Keratinocyte (primary cell): Measurements from ENCODE around the gene KANSL2. TPM values are rescaled to one million over a fixed set of nuclear protein-coding genes. Genes with fewer than 3 reads are reported as not detected.
"Not testable (repeated sequence)": the region's sequence is repeated elsewhere in the genome, so short reads cannot be mapped to it uniquely, and the experiment has no call there.

Experiments used
- DNase-seq: peaks from one replicate; pipeline ENCODE4 v3.0.0-alpha.2; 2011; ENCODE audit warnings: low read depth, missing footprints, low spot score
- FAIRE-seq: peaks from 2 replicates; lab custom pipeline; 2011; peaks lifted over from hg19 to GRCh38; lab: Jason Lieb, UNC
- H2AFZ ChIP-seq: 2 replicates; pipeline ENCODE4 v1.6.0; 2012; ENCODE audit warnings: low read length, control low read depth, inconsistent platforms; ENCODE audit not compliant: control insufficient read depth
- H3K27ac ChIP-seq: 2 replicates; pipeline ENCODE4 v1.5.1; 2011; ENCODE audit warnings: low read length; ENCODE audit not compliant: control insufficient read depth, insufficient read depth
- H3K27me3 ChIP-seq: 3 replicates; pipeline ENCODE4 v1.6.0; 2011; ENCODE audit warnings: low read length; ENCODE audit not compliant: control insufficient read depth, insufficient read depth; ENCODE audit errors: extremely low read depth
- H3K36me3 ChIP-seq, 2 experiments: 2 replicates in 1 of 2; 3 replicates in 1 of 2; pipeline ENCODE4 v1.5.1; 2011; ENCODE audit warnings: low read length in 2 of 2, mild to moderate bottlenecking in 1 of 2; ENCODE audit not compliant: control insufficient read depth in 2 of 2, insufficient read depth in 2 of 2; ENCODE audit errors: extremely low read depth in 1 of 2
- H3K4me1 ChIP-seq: 3 replicates; pipeline ENCODE4 v1.5.1; 2011; ENCODE audit warnings: low read length; ENCODE audit not compliant: control insufficient read depth, insufficient read depth; ENCODE audit errors: extremely low read depth
- H3K4me2 ChIP-seq: 3 replicates; pipeline ENCODE4 v1.6.0; 2011; ENCODE audit warnings: low read depth, low read length; ENCODE audit not compliant: control insufficient read depth, insufficient read depth; ENCODE audit errors: extremely low read depth
- H3K4me3 ChIP-seq, 3 experiments: fragments of 200-600 bp in 1 of 3; sonication (generic) in 1 of 3; 2 replicates in 2 of 3; 3 replicates in 1 of 3; pipeline ENCODE4 v1.5.1; 2011 to 2016; ENCODE audit warnings: low read length in 3 of 3, mild to moderate bottlenecking in 3 of 3, control low read depth in 2 of 3, inconsistent platforms in 1 of 3, low read depth in 1 of 3, mixed read lengths in 1 of 3, mixed run types in 1 of 3, moderate library complexity in 1 of 3; ENCODE audit not compliant: control insufficient read depth in 2 of 3, insufficient read depth in 2 of 3; ENCODE audit errors: extremely low read depth in 1 of 3
- H3K79me2 ChIP-seq: 2 replicates; pipeline ENCODE4 v1.6.0; 2012; ENCODE audit warnings: low read length; ENCODE audit not compliant: control insufficient read depth, insufficient read depth
- H3K9ac ChIP-seq: 3 replicates; pipeline ENCODE4 v1.6.0; 2011; ENCODE audit warnings: low read length; ENCODE audit not compliant: control insufficient read depth, insufficient read depth; ENCODE audit errors: extremely low read depth
- H3K9me1 ChIP-seq: 3 replicates; pipeline ENCODE4 v1.6.0; 2011; ENCODE audit warnings: low read length; ENCODE audit not compliant: control insufficient read depth, insufficient read depth; ENCODE audit errors: extremely low read depth
- H3K9me3 ChIP-seq: 2 replicates; pipeline ENCODE4 v1.5.1; 2012; ENCODE audit warnings: low read depth, low read length; ENCODE audit not compliant: control insufficient read depth
- H4K20me1 ChIP-seq: 3 replicates; pipeline ENCODE4 v1.6.0; 2011; ENCODE audit warnings: low read length; ENCODE audit not compliant: control insufficient read depth, insufficient read depth; ENCODE audit errors: extremely low read depth
- CTCF ChIP-seq, 3 experiments: IDR thresholded peaks in 1 of 3; conservative IDR thresholded peaks in 1 of 3; optimal IDR thresholded peaks in 1 of 3; 2 replicates in 2 of 3; 3 replicates in 1 of 3; pipeline versions ENCODE3 to v1.5.1; 2011; ENCODE audit warnings: low read length in 3 of 3, mild to moderate bottlenecking in 3 of 3, moderate library complexity in 2 of 3, control low read depth in 1 of 3, inconsistent platforms in 1 of 3; ENCODE audit not compliant: insufficient read depth in 2 of 3; ENCODE audit errors: extremely low read depth in 1 of 3
- EZH2 ChIP-seq: IDR thresholded peaks from one replicate; pipeline ENCODE4 v1.6.1; 2012; ENCODE audit warnings: inconsistent platforms, mild to moderate bottlenecking, low read length, moderate library complexity
- dilution Hi-C: fragments of 300-500 bp; cut with MboI; formaldehyde crosslinking; loops from one replicate; pipeline ENCODE4 v1.7.0; 2020; ENCODE audit warnings: low sequenced_read_pairs; ENCODE audit not compliant: extremely low pct_ligation_motif_present
- polyA plus RNA-seq, 5 experiments: library from polyadenylated mRNA; depleted of rRNA in 3 of 5; stranded (reverse) in 3 of 5; stranded (forward) in 1 of 5; unstranded in 1 of 5; fragments of >200 nt; gene quantifications; 1 replicate in 1 of 5; 2 replicates in 3 of 5; 3 replicates in 1 of 5; pipeline versions ENCODE4 v1.2.1 to v1.2.3, GENCODE V29; 2011 to 2012; ENCODE audit warnings: missing spikeins in 2 of 5, low read depth in 1 of 5, low replicate concordance in 1 of 5

KANSL2 gene
- polyA plus RNA-seq, 1 donor (not counting 4 experiments of a cell fraction or from before 2014, with no cell fraction given) = 37.8 TPM

GRCh38 chr12:48629541-48629940 is 52.5 kb downstream of the KANSL2 start:
- H3K79me2 ChIP-seq = no peaks in the 10 kb centered on the region
- dilution Hi-C loops = no loop called here

GRCh38 chr12:48627556-48627955 is 54.5 kb downstream of the KANSL2 start:
- Histone ChIP-seq H3K9me1 (no peaks in the 10 kb centered on the region), H3K27me3 (peaks cover 12% of the 10 kb centered on the region), H3K79me2 (no peaks in the 10 kb centered on the region), H3K36me3 (no peaks in the 10 kb centered on the region), H3K4me2 (no peak overlapping the region), H3K27ac (no peak overlapping the region), H2AFZ (no peak overlapping the region), H3K4me3 (no peak overlapping the region), H3K9me3 (no peaks in the 10 kb centered on the region), H3K9ac (no peak overlapping the region), H3K4me1 (no peaks in the 10 kb centered on the region), H4K20me1 (no peaks in the 10 kb centered on the region)
- DNase-seq (no peak), FAIRE-seq (no peak)
- no peak for TF ChIP-seq CTCF (optimal IDR thresholded peaks at IDR 0.05 in 1 of 3, IDR thresholded peaks at IDR 0.05 in 1 of 3, conservative IDR thresholded peaks at IDR 0.05 in 1 of 3; ENCODE audit: extremely low read depth in 1 of 3, insufficient read depth in 2 of 3, low read length in 3 of 3)
- no peak for TF ChIP-seq EZH2
- dilution Hi-C loops = no loop called here

More at GRCh38 chr12:48629541-48629940, 52.5 kb downstream of the KANSL2 start:
- FAIRE-seq (no peak), DNase-seq (no peak)
- no peaks in the 10 kb centered on the region for H3K36me3 ChIP-seq
- no peaks in the 10 kb centered on the region for H3K9me1 ChIP-seq
- H3K4me1 ChIP-seq = no peaks in the 10 kb centered on the region
- no peak overlapping the region for H3K27ac ChIP-seq
- peaks cover 12% of the 10 kb centered on the region for H3K27me3 ChIP-seq
- no peak overlapping the region for H3K4me2 ChIP-seq
- H4K20me1 ChIP-seq = no peaks in the 10 kb centered on the region
- no peaks in the 10 kb centered on the region for H3K9me3 ChIP-seq
- no peak overlapping the region for H2AFZ ChIP-seq
- TF ChIP-seq EZH2 = no peak
- no peak overlapping the region for H3K9ac ChIP-seq
- H3K4me3 ChIP-seq = no peak overlapping the region

GRCh38 chr12:48622997-48623396 is 59.0 kb downstream of the KANSL2 start:
- H3K36me3 ChIP-seq, H3K9ac ChIP-seq, DNase-seq, H4K20me1 ChIP-seq, H3K27me3 ChIP-seq, H2AFZ ChIP-seq, H3K4me2 ChIP-seq, FAIRE-seq, H3K27ac ChIP-seq, H3K9me1 ChIP-seq, dilution Hi-C loops, H3K9me3 ChIP-seq, H3K4me1 ChIP-seq, H3K79me2 ChIP-seq, H3K4me3 ChIP-seq: not testable (repeated sequence)
